Type B pancreatic cell (in vitro differentiated cells): ENCODE results near the gene MAD1L1. TPM values are rescaled to one million over a fixed set of nuclear protein-coding genes. Genes with fewer than 3 reads are reported as not detected.
A peak's percentile ranks its signal among the peaks of the same experiment; 100 is the strongest.
"Not testable (repeated sequence)": the region's sequence is repeated elsewhere in the genome, so short reads cannot be mapped to it uniquely, and the experiment has no call there.

Source experiments
- DNase-seq: peaks from one replicate; pipeline ENCODE4 v3.0.0; 2021; ENCODE audit warnings: mixed read lengths; ENCODE audit not compliant: unreplicated experiment; ENCODE audit errors: extremely low spot score
- H3K27ac Mint-ChIP-seq: 2 replicates; pipeline ENCODE4 v1.8.0; 2021; ENCODE audit warnings: mild to moderate bottlenecking, mixed read lengths
- H3K27me3 Mint-ChIP-seq: 2 replicates; pipeline ENCODE4 v1.8.0; 2021; ENCODE audit warnings: mixed read lengths
- H3K36me3 Mint-ChIP-seq: 2 replicates; pipeline ENCODE4 v1.8.0; 2021; ENCODE audit warnings: mixed read lengths
- H3K4me1 Mint-ChIP-seq: one replicate; pipeline ENCODE4 v1.8.0; 2021; ENCODE audit warnings: mixed read lengths; ENCODE audit not compliant: unreplicated experiment
- H3K4me3 Mint-ChIP-seq: 2 replicates; pipeline ENCODE4 v1.8.0; 2021; ENCODE audit warnings: mild to moderate bottlenecking, mixed read lengths
- H3K9me3 Mint-ChIP-seq: 2 replicates; pipeline ENCODE4 v1.8.0; 2021; ENCODE audit warnings: mixed read lengths
- CTCF ChIP-seq: fragments of 200-600 bp; sonication (generic); conservative IDR thresholded peaks from 2 replicates; pipeline ENCODE4 v1.5.0; 2021; ENCODE audit warnings: antibody characterized with exemption, mild to moderate bottlenecking
- total RNA-seq: library from RNA; stranded (reverse); gene quantifications from 2 replicates; pipeline ENCODE4 v1.2.1, GENCODE V29; 2021; ENCODE audit warnings: low replicate concordance

Gene MAD1L1
- total RNA-seq, 1 donor from 2014 or later: 40.7 TPM

- Mint-ChIP-seq H3K9me3 (no peaks in the 10 kb centered on the region), H3K4me1 (peaks cover 9% of the 10 kb centered on the region), H3K27ac (no peak overlapping the region), H3K27me3 (peaks cover 6% of the 10 kb centered on the region), H3K36me3 (no peaks in the 10 kb centered on the region), H3K4me3 (no peak overlapping the region)
- DNase-seq: no peak
- no peak for TF ChIP-seq CTCF
Measured at GRCh38 chr7:1864161-1864940, 368.4 kb downstream of the MAD1L1 start.

- TF ChIP-seq CTCF: no peak
- no peaks in the 10 kb centered on the region for H3K36me3 Mint-ChIP-seq
- no peak overlapping the region for H3K4me3 Mint-ChIP-seq
- peaks cover 9% of the 10 kb centered on the region for H3K4me1 Mint-ChIP-seq
- H3K27ac Mint-ChIP-seq: no peak overlapping the region
- no peak for DNase-seq
- peaks cover 6% of the 10 kb centered on the region for H3K27me3 Mint-ChIP-seq
- H3K9me3 Mint-ChIP-seq: no peaks in the 10 kb centered on the region
Measured at GRCh38 chr7:1863091-1863900, 369.4 kb downstream of the MAD1L1 start.

GRCh38 chr7:1862560-1862959 is 370.2 kb downstream of the MAD1L1 start:
- peak overlapping the region; percentile 62 for H3K27ac Mint-ChIP-seq
- no peak overlapping the region for H3K4me3 Mint-ChIP-seq
- TF ChIP-seq CTCF: no peak
- peaks cover 6% of the 10 kb centered on the region for H3K27me3 Mint-ChIP-seq
- peaks cover 9% of the 10 kb centered on the region for H3K4me1 Mint-ChIP-seq
- DNase-seq: no peak
- no peaks in the 10 kb centered on the region for H3K36me3 Mint-ChIP-seq
- no peaks in the 10 kb centered on the region for H3K9me3 Mint-ChIP-seq

GRCh38 chr7:1861799-1862458 is 370.8 kb downstream of the MAD1L1 start:
- H3K9me3 Mint-ChIP-seq: no peaks in the 10 kb centered on the region
- DNase-seq: no peak
- H3K27me3 Mint-ChIP-seq: peaks cover 6% of the 10 kb centered on the region
- H3K27ac Mint-ChIP-seq: no peak overlapping the region
- H3K4me3 Mint-ChIP-seq: no peak overlapping the region
- no peaks in the 10 kb centered on the region for H3K36me3 Mint-ChIP-seq
- H3K4me1 Mint-ChIP-seq: peaks cover 9% of the 10 kb centered on the region
- TF ChIP-seq CTCF: no peak

GRCh38 chr7:1860881-1861798 is 371.6 kb downstream of the MAD1L1 start:
- not testable (repeated sequence) for DNase-seq, H3K4me1 Mint-ChIP-seq, H3K27ac Mint-ChIP-seq, H3K36me3 Mint-ChIP-seq, H3K9me3 Mint-ChIP-seq, H3K27me3 Mint-ChIP-seq, H3K4me3 Mint-ChIP-seq
